Activated CD8-positive, alpha-beta memory T cell treated with anti-CD3 and anti-CD28 coated beads, Interleukin-2, amount 10 ng/mL, durations not matched to agents 7 days and 5 days (primary cell): Measurements from ENCODE around the gene KRTAP27-1. TPM values are rescaled to one million over a fixed set of nuclear protein-coding genes. Genes with fewer than 3 reads are reported as not detected.
A peak's percentile ranks its signal among the peaks of the same experiment; 100 is the strongest.

ENCODE experiments used
- ATAC-seq: fragments of 150-1000 bp; cut with Tn5 transposase; one replicate; pipeline ENCODE4 v1.10.0; 2021; ENCODE audit warnings: moderate library complexity
- CTCF ChIA-PET: fragments of 350-600 bp; sonication (Branson Sonifier 250); formaldehyde crosslinking; loops from one replicate; lab custom pipeline; 2021; ENCODE audit warnings: antibody characterized with exemption; lab: Charles Lee
- DNase-seq: peaks from one replicate; pipeline ENCODE4 v3.0.0-alpha.2; 2020
- H3K27ac Mint-ChIP-seq: one replicate; pipeline ENCODE4 v1.8.0; 2021; ENCODE audit warnings: mild to moderate bottlenecking, mixed read lengths
- H3K27me3 Mint-ChIP-seq: one replicate; pipeline ENCODE4 v1.8.0; 2021; ENCODE audit warnings: mixed read lengths
- H3K36me3 Mint-ChIP-seq: one replicate; pipeline ENCODE4 v1.8.0; 2021; ENCODE audit warnings: mild to moderate bottlenecking, mixed read lengths
- H3K4me1 Mint-ChIP-seq: one replicate; pipeline ENCODE4 v1.8.0; 2021; ENCODE audit warnings: mixed read lengths
- H3K4me3 Mint-ChIP-seq: one replicate; pipeline ENCODE4 v1.8.0; 2021; ENCODE audit warnings: mild to moderate bottlenecking, moderate library complexity, mixed read lengths
- H3K9me3 Mint-ChIP-seq: one replicate; pipeline ENCODE4 v1.8.0; 2022; ENCODE audit warnings: low read depth, mixed read lengths
- total RNA-seq, 2 experiments: library from RNA; stranded (reverse); gene quantifications; one replicate each; pipeline ENCODE4 v1.2.3, GENCODE V29; 2021

The KRTAP27-1 gene, protein sequence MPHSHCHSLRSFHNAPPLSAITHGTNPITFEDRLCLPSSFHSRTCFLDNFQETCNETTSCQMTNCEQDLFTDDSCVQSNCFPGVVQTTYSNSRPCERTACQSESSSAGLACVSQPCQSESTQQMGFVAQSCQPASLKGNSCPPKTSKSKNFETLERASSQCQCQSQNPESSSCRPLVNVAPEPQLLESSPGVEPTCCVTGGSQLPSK
- not detected for total RNA-seq

DNA sequence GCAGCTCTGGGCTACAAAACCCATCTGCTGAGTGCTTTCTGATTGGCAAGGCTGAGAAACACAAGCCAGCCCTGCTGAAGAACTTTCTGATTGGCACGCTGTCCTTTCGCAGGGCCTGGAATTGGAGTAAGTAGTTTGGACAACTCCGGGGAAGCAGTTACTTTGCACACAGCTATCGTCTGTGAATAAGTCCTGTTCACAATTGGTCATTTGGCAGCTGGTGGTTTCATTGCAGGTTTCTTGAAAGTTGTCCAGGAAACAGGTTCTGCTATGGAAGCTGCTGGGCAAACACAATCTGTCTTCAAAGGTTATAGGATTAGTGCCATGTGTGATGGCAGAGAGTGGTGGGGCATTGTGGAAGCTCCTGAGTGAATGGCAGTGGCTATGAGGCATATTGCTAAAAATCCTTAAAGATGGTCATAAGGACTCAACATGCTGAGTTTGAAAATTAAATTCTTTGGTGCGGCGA, at the start of gene KRTAP27-1:
Gene KRTAP27-1, minus strand, starts transcription at position 419 of the 469 bp plus-strand sequence. Its CDS starts 26 bp downstream, at position 393.
- Mint-ChIP-seq H3K36me3 (no peaks in the 10 kb centered on the region), H3K27me3 (no peaks in the 10 kb centered on the region), H3K4me1 (no peaks in the 10 kb centered on the region), H3K9me3 (no peaks in the 10 kb centered on the region), H3K27ac (no peak within 1 kb of the TSS), H3K4me3 (no peak within 1 kb of the TSS)
- ATAC-seq (no peak), DNase-seq (no peak)
- CTCF ChIA-PET: no interaction called here

DNA sequence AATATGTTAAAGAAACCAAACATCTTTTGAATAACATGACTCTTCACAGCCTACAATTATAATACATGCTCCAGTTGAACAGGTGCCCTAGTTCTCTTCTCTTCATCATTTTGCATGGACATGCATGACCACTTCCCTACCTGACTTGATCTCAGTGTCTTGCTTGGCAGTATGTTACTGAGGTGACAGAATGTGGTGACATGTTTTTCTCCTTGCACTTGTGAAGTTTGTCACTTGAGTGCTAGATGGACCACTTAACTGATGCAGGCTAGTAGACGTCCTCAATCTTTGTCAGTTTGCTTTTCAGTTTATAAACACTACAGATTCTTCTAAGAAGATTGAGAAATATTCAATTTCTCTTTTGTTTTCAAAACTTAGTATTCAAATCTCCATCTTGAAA, 44.7 kb upstream of the KRTAP27-1 start:
- no peaks in the 10 kb centered on the region for H3K9me3 Mint-ChIP-seq
- no peaks in the 10 kb centered on the region for H3K36me3 Mint-ChIP-seq
- H3K27me3 Mint-ChIP-seq: no peaks in the 10 kb centered on the region
- no peak overlapping the region for H3K27ac Mint-ChIP-seq
- ATAC-seq: no peak
- DNase-seq: no peak
- H3K4me1 Mint-ChIP-seq: no peaks in the 10 kb centered on the region
- CTCF ChIA-PET: no interaction called here
- H3K4me3 Mint-ChIP-seq: no peak overlapping the region

DNA sequence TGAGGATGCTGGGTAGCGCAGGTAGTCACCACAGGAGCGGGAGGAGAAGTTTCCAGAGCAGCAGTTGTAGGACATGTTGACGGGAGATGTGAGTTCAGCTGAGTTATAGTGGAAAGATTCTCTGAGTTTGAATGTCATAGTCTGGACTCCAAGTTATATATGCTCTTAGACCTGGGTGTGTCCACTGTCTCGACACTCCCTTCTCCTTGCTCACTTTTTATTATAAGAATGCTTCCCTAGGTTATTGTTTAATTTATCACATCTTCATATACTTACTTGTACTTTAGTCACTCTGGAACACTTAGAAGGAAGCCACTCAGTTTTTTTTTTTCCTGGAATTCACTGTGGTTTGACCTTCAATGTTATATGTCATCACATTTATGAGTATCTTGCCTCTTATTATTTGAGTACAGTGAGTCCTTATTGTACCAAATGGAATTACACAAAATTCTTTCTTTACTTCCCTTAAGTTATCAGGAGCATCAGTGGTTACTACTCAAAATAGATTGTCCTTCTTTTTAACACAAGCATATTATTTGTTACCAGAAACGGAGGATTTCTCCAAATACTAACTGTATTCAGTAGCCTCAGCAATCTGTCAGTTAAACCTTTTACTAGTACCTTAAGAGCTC, 34.8 kb upstream of the KRTAP27-1 start, which contains the start of gene KRTAP13-2:
Gene KRTAP13-2, minus strand, starts transcription at position 133 of the 632 bp plus-strand sequence. Its CDS starts 58 bp downstream, at position 75.
- ATAC-seq: no peak
- Mint-ChIP-seq H3K9me3 (no peaks in the 10 kb centered on the region), H3K4me1 (no peaks in the 10 kb centered on the region), H3K36me3 (no peaks in the 10 kb centered on the region), H3K4me3 (no peak within 1 kb of the TSS), H3K27me3 (no peaks in the 10 kb centered on the region), H3K27ac (no peak within 1 kb of the TSS)
- CTCF ChIA-PET: no interaction called here
- DNase-seq: no peak

DNA sequence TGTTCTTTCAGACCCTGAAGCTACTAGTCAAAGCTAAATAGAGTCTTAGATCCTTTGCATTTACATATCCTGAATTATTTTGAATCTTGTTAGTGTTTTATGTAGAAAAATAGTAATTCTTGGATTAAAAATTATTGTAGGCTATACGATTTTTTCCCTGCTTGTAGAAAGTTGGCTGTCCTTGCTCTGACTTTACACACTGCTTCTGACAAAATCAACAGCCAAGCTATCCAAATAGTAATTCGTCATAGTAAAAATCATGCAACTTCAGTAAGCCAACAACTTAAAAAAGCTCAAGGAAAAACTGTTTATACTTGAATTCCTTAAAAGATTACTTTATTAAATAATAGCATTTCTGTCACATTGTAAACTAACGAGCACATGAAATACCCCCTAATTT, 18.4 kb upstream of the KRTAP27-1 start:
- H3K9me3 Mint-ChIP-seq: no peaks in the 10 kb centered on the region
- no peak overlapping the region for H3K27ac Mint-ChIP-seq
- ATAC-seq (no peak), DNase-seq (no peak)
- CTCF ChIA-PET: interaction anchor here (1.5 kb wide), 1 partner anchor 15 kb away, joined by 4 read pairs; no protein-coding TSS in a partner anchor
- H3K36me3 Mint-ChIP-seq: no peaks in the 10 kb centered on the region
- no peaks in the 10 kb centered on the region for H3K27me3 Mint-ChIP-seq
- H3K4me1 Mint-ChIP-seq: no peaks in the 10 kb centered on the region
- H3K4me3 Mint-ChIP-seq: no peak overlapping the region

DNA sequence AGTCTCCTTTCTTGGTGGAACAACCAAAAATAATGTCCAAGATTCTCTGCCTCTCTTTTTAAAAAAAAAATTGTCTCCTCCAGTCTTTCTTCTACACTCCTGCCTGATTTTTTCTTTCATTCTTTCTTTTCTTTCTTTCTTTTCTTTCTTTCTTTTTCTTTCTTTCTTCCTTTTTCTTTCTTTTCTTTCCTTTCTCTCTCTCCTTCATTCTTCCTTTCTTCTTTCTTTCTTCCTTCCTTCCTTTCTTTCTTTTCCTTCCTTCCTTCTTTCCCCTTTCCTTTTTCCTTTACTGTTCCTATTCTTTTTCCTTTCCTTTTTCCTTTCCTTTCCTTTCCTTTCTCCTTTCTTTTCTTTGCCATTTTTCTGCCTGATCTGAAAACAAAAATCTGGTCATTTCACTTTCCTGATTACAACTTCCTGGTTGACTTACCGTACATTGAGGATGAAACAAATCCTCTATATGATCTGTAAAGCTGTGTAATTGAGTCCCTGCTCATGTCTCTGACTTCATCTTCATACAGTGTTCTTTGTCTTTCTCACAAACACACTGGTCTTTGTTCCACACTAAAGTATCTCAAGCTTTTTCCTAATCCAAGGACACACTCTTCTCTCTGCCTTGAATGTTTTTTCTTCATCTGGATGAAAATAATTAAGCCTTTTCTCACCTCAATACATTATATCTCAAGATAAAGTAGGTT, 17.0 kb upstream of the KRTAP27-1 start:
- H3K36me3 Mint-ChIP-seq: no peaks in the 10 kb centered on the region
- H3K27me3 Mint-ChIP-seq: no peaks in the 10 kb centered on the region
- no peaks in the 10 kb centered on the region for H3K9me3 Mint-ChIP-seq
- CTCF ChIA-PET: no interaction called here
- ATAC-seq (no peak), DNase-seq (no peak)
- no peak overlapping the region for H3K4me3 Mint-ChIP-seq
- no peak overlapping the region for H3K27ac Mint-ChIP-seq
- no peaks in the 10 kb centered on the region for H3K4me1 Mint-ChIP-seq

DNA sequence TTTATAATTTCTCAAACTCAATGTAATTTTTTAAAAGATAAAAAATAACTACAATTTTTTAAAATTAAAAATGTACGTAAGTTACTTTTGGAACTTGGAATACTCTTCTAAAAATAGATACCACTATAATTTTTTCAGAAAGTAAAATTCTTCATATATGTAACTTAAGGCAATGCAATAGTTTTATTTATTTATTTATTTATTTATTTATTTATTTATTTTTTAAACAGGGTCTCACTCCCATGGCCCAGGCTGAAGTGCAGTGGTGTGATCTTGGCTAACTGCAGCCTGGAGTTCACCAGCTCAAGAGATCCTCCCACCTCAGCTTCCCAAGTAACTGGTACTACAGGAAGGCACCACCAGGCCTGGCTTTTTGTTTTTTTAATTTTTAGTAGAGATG, 14.0 kb upstream of the KRTAP27-1 start:
- Mint-ChIP-seq H3K4me1 (no peaks in the 10 kb centered on the region), H3K4me3 (no peak overlapping the region), H3K27me3 (no peaks in the 10 kb centered on the region), H3K36me3 (no peaks in the 10 kb centered on the region), H3K27ac (no peak overlapping the region), H3K9me3 (no peaks in the 10 kb centered on the region)
- DNase-seq (no peak), ATAC-seq (no peak)
- CTCF ChIA-PET: no interaction called here

DNA sequence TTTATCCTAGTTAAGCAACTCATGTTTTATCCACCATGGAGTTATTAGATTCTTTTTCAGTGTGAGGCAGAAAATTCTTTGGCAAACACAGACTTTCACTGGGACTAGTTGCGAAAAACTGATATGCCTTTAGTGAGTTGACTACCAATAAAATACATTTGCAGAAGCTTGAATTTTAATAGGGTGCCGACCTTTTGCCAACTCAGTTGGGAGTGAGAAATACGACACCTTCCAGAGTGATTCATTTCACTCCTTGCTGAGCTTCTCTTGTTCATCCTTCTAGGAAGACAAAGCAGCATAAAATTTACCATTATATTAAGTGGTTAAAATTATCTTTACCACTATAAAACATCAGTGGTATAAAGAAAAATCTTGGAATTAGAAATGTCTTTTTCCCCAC, 12.1 kb upstream of the KRTAP27-1 start:
- DNase-seq (no peak), ATAC-seq (no peak)
- Mint-ChIP-seq H3K27ac (no peak overlapping the region), H3K4me3 (no peak overlapping the region), H3K9me3 (no peaks in the 10 kb centered on the region), H3K36me3 (no peaks in the 10 kb centered on the region), H3K27me3 (no peaks in the 10 kb centered on the region), H3K4me1 (no peaks in the 10 kb centered on the region)
- CTCF ChIA-PET: interaction anchor here (0.9 kb wide), 1 partner anchor 9 kb away, joined by 3 read pairs; no protein-coding TSS in a partner anchor

DNA sequence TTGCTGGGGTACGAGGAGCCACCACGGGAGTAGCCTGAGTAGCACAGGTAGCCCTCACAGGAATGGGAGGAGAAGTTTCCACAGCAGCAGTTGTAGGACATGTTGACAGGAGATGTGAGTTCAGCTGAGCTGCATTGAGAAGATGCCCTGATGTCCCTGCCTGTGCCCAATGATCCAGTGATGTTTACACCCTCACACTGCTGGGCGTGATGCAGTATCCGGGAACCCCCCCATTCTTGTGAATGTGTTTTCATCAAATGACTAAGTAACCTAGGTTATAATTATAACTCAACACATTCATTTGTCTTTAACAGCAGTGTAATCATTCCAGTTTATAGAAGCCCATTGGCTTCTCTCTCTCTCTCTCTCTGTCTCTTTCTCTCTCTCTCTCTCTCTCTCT, 11.0 kb upstream of the KRTAP27-1 start, which contains the start of gene KRTAP23-1:
Gene KRTAP23-1, minus strand, starts transcription at position 101 of the 400 bp plus-strand sequence. Its CDS starts 0 bp downstream, at position 101.
- ATAC-seq (no peak), DNase-seq (no peak)
- H3K4me3 Mint-ChIP-seq: no peak within 1 kb of the TSS
- no peaks in the 10 kb centered on the region for H3K36me3 Mint-ChIP-seq
- no peaks in the 10 kb centered on the region for H3K4me1 Mint-ChIP-seq
- CTCF ChIA-PET: interaction anchor here (0.8 kb wide), 1 partner anchor 14 kb away, joined by 3 read pairs; no protein-coding TSS in a partner anchor
- no peaks in the 10 kb centered on the region for H3K9me3 Mint-ChIP-seq
- no peak within 1 kb of the TSS for H3K27ac Mint-ChIP-seq
- H3K27me3 Mint-ChIP-seq: no peaks in the 10 kb centered on the region

DNA sequence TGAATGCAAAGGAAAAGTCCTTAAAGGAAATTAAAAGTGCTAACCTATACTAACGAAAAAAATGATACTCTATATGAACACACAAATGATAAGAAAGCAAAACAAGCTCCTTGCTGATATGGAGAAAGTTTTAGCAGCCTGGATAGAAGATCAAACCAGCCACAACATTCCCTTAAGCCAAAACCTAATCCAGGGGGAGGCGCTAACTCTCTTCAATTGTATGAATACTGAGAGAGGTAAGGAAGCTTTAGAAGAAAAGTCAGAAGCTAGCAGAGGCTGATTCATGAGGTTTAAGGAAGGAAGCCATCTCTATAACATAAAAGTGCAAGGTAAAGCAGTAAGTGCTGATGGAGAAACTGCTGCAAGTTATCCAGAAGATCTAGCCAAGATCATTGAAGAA, 7.5 kb upstream of the KRTAP27-1 start:
- Mint-ChIP-seq H3K27me3 (no peaks in the 10 kb centered on the region), H3K27ac (no peak overlapping the region), H3K4me3 (no peak overlapping the region), H3K36me3 (no peaks in the 10 kb centered on the region), H3K4me1 (no peaks in the 10 kb centered on the region), H3K9me3 (no peaks in the 10 kb centered on the region)
- CTCF ChIA-PET: no interaction called here
- ATAC-seq: no peak
- no peak for DNase-seq

DNA sequence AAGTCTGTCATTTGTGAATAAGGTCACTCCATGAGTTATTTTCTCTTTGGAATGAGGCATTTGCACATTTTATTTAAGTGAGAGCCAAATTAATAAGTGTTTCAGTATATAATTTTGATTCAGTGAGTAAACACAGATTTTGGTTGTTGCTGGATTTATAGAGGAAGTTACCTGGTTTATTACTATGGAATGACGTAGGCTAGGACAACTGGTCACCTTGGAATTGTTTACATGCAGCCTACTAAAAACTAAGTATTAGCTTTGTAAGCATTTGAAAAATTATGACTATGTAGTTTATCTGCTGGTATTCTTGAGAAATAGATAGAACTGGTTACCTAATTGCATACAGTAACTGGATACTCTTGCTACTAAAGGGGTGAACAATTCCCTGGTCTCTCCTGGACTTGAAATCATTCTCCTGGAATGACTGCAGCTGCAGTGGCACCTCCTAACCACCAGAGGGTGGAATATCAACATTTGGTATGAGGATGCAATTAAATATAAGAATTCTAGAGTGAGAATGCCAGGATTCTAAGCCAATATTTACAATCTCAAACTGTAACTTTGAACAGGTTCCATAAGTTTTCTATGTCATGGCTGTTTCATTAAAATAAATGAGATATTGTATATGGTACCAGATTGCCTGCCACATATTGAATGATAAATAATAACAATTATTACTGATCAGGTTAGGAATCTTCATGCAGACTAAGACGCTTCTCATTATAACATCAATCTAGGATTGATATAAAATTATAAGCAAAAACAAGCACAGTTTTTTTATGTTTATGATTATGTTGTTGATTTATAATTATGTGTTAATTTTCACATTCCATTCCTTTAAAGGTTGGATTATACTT, 3.5 kb upstream of the KRTAP27-1 start:
- Mint-ChIP-seq H3K27me3 (no peaks in the 10 kb centered on the region), H3K9me3 (no peaks in the 10 kb centered on the region), H3K4me1 (no peaks in the 10 kb centered on the region), H3K36me3 (no peaks in the 10 kb centered on the region), H3K27ac (no peak overlapping the region), H3K4me3 (no peak overlapping the region)
- ATAC-seq: no peak
- CTCF ChIA-PET: interaction anchor here (1.2 to 1.5 kb wide), 2 partner anchors 9 to 15 kb away, joined by 3 to 4 read pairs; no protein-coding TSS in a partner anchor
- DNase-seq: peak; percentile 40

DNA sequence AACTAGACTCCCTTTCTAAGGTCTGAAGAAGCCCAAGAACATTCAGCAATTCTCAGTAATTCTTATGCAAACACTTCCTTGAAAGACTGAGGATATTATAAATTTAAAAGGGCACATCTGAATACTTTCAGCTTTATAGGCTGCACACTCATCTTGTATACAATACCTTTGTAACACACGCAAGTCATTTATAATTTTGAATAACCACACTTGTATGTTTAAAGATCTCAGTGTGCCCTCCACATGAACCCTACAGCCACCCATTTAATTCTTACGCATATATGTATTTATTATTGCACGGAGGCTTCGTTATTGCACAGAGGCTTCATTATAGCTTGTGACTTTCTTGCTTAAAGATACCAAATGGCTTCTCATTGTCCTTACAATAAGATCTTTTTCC, 1.2 kb upstream of the KRTAP27-1 start:
- no peak overlapping the region for H3K4me3 Mint-ChIP-seq
- no peak for DNase-seq
- H3K4me1 Mint-ChIP-seq: no peaks in the 10 kb centered on the region
- CTCF ChIA-PET: interaction anchor here (0.7 kb wide), 2 partner anchors 122 to 1574 kb away, joined by 3 read pairs; no protein-coding TSS in a partner anchor
- ATAC-seq: no peak
- H3K9me3 Mint-ChIP-seq: no peaks in the 10 kb centered on the region
- H3K36me3 Mint-ChIP-seq: no peaks in the 10 kb centered on the region
- H3K27ac Mint-ChIP-seq: no peak overlapping the region
- H3K27me3 Mint-ChIP-seq: no peaks in the 10 kb centered on the region

DNA sequence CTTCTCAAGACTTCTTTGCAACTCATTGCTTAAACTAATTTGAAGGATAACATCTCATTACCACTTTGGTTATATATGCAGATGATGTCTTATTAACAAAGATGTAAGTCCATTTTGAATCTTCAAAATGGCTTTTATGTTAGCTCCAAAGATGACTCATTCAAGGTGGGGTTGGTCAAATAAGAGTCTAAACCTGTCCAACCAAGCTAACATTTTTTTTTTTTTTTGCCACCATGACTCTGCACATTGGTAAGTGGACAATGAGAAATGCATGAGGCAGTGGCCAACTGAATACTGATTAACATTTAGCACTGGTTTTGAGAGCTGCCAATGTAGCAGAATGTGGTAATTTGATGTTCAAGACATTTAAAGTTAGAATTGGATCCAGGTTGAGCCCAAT, 278 bp upstream of the KRTAP27-1 start:
- no peaks in the 10 kb centered on the region for H3K36me3 Mint-ChIP-seq
- H3K27ac Mint-ChIP-seq: no peak overlapping the region
- CTCF ChIA-PET: no interaction called here
- DNase-seq: no peak
- H3K4me3 Mint-ChIP-seq: no peak overlapping the region
- no peaks in the 10 kb centered on the region for H3K9me3 Mint-ChIP-seq
- ATAC-seq: no peak
- no peaks in the 10 kb centered on the region for H3K27me3 Mint-ChIP-seq
- H3K4me1 Mint-ChIP-seq: no peaks in the 10 kb centered on the region

DNA sequence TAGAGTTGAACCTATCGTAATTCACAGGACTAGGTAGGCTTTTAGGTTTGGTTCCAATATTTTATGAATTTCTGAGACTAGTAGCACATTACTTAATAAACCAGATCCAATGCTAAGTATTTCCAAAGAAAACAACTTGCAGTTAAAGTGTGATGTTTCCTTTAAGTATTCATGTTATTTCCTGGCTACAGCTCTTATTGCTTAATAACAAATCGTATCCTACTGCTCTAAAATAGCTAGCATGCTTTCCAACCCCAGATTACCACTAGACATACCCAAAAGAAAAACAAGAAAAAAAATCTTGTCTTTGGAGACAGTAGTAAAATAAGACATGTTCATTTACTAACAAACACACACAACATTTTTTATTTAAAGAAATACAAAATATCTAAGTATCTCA, 898 bp downstream of the KRTAP27-1 start:
- no peak overlapping the region for H3K27ac Mint-ChIP-seq
- H3K27me3 Mint-ChIP-seq: no peaks in the 10 kb centered on the region
- no peaks in the 10 kb centered on the region for H3K9me3 Mint-ChIP-seq
- CTCF ChIA-PET: no interaction called here
- DNase-seq (no peak), ATAC-seq (no peak)
- no peaks in the 10 kb centered on the region for H3K36me3 Mint-ChIP-seq
- H3K4me3 Mint-ChIP-seq: no peak overlapping the region
- H3K4me1 Mint-ChIP-seq: no peaks in the 10 kb centered on the region
